Measurements from ENCODE around the gene TEX53.

DNA sequence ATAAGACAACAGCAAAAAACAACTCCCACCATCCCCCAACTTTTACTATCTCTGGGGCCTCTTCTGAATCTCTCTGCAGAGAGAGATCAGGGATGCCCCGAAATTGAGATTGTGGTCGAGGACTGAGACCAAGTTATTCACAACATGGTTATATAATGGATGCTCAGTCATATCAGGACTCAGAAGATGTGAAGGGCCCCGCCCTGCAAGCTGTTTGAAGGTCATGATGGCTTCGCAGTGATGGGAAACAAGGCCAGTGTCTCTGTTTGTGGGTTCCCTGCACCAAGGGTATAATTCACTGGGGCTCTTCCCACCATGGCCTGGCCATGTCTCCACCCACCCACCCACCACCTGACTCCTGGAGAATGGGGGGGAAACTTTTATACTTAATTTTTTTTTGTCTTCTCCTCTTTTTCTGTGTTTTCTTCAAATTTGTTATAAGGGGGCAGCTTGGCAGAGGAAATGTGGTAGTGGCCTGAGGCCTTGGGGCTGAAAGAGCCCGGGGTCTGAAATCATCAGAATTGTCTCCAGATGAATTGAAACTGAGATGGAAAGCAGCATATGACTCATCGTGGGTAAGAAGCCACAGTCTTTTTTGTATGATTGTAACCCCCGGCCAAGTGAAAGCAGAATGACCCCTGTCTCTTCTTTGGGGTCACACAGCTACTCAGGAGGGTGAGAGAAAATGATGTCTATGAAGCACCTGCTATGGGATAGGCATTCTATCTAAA, 39.4 kb upstream of the TEX53 start:
- TF ChIP-seq, protein P1, sequence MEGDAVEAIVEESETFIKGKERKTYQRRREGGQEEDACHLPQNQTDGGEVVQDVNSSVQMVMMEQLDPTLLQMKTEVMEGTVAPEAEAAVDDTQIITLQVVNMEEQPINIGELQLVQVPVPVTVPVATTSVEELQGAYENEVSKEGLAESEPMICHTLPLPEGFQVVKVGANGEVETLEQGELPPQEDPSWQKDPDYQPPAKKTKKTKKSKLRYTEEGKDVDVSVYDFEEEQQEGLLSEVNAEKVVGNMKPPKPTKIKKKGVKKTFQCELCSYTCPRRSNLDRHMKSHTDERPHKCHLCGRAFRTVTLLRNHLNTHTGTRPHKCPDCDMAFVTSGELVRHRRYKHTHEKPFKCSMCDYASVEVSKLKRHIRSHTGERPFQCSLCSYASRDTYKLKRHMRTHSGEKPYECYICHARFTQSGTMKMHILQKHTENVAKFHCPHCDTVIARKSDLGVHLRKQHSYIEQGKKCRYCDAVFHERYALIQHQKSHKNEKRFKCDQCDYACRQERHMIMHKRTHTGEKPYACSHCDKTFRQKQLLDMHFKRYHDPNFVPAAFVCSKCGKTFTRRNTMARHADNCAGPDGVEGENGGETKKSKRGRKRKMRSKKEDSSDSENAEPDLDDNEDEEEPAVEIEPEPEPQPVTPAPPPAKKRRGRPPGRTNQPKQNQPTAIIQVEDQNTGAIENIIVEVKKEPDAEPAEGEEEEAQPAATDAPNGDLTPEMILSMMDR (conservative IDR thresholded peaks at IDR 0.05; ENCODE audit: low read length), result no peak
- no peak for TF ChIP-seq EZH2phosphoT487 (IDR thresholded peaks at IDR 0.05; ENCODE audit: borderline replicate concordance)
